CD14-positive monocyte (primary cell): ENCODE measurements around the gene AFG1L. TPM values are rescaled to one million over a fixed set of nuclear protein-coding genes. Genes with fewer than 3 reads are reported as not detected.

Experiments used
- DNase-seq, 3 donors: peaks; one replicate each; pipeline ENCODE4 v3.0.0-alpha.2; 2011 to 2022
- H2AFZ ChIP-seq: 2 replicates; pipeline ENCODE4 v1.6.0; 2012; ENCODE audit warnings: mild to moderate bottlenecking, low read depth, low read length, inconsistent platforms; ENCODE audit not compliant: insufficient read depth, poor library complexity, severe bottlenecking
- H3K27ac ChIP-seq, 2 donors: 1 replicate in 1 of 2; 2 replicates in 1 of 2; pipeline ENCODE4 v1.5.1; 2012 to 2013; ENCODE audit warnings: low read length in 2 of 2, control low read depth in 1 of 2, inconsistent platforms in 1 of 2, low read depth in 1 of 2, mild to moderate bottlenecking in 1 of 2
- H3K27me3 ChIP-seq, 2 donors: one replicate each; pipeline versions ENCODE4 v1.6.0 to v1.6.1; 2011 to 2013; ENCODE audit warnings: low read length in 2 of 2; ENCODE audit not compliant: control insufficient read depth in 2 of 2, insufficient read depth in 2 of 2
- H3K36me3 ChIP-seq, 2 donors: replicated peaks in 1 of 2; 1 replicate in 1 of 2; 2 replicates in 1 of 2; pipeline versions ENCODE4 v1.5.1 to v1.6.1; 2012 to 2013; ENCODE audit warnings: low read length in 2 of 2, control low read depth in 1 of 2, inconsistent platforms in 1 of 2, mild to moderate bottlenecking in 1 of 2; ENCODE audit not compliant: insufficient read depth in 2 of 2, control insufficient read depth in 1 of 2
- H3K4me1 ChIP-seq, 2 donors: 1 replicate in 1 of 2; 2 replicates in 1 of 2; pipeline versions ENCODE4 v1.5.1 to v1.6.1; 2012 to 2013; ENCODE audit warnings: low read length in 2 of 2, control low read depth in 1 of 2, inconsistent platforms in 1 of 2, mild to moderate bottlenecking in 1 of 2, moderate library complexity in 1 of 2; ENCODE audit not compliant: insufficient read depth in 2 of 2, control insufficient read depth in 1 of 2
- H3K4me2 ChIP-seq: replicated peaks from 2 replicates; pipeline ENCODE3; 2012; ENCODE audit warnings: low read length, moderate library complexity, mild to moderate bottlenecking; ENCODE audit not compliant: poor library complexity, severe bottlenecking; ENCODE audit errors: extremely low read depth
- H3K4me3 ChIP-seq, 3 experiments: fragments of 200-600 bp in 1 of 3; sonication (generic) in 1 of 3; replicated peaks in 1 of 3; 1 replicate in 2 of 3; 2 replicates in 1 of 3; pipeline ENCODE4 v1.5.1; 2011 to 2013; ENCODE audit warnings: low read length in 3 of 3, mild to moderate bottlenecking in 3 of 3, control low read depth in 2 of 3, low read depth in 2 of 3, inconsistent platforms in 1 of 3, moderate library complexity in 1 of 3
- H3K79me2 ChIP-seq: 2 replicates; pipeline ENCODE4 v1.6.0; 2012; ENCODE audit warnings: mild to moderate bottlenecking, control low read depth, inconsistent platforms, low read length, moderate library complexity; ENCODE audit not compliant: insufficient read depth
- H3K9ac ChIP-seq: 2 replicates; pipeline ENCODE4 v1.6.0; 2017; ENCODE audit warnings: low read length, mild to moderate bottlenecking; ENCODE audit not compliant: insufficient read depth, poor library complexity, severe bottlenecking
- H3K9me3 ChIP-seq, 2 donors: replicated peaks in 1 of 2; 1 replicate in 1 of 2; 2 replicates in 1 of 2; pipeline versions ENCODE4 v1.5.1 to v1.6.1; 2012 to 2013; ENCODE audit warnings: low read length in 2 of 2, control low read depth in 1 of 2; ENCODE audit not compliant: control insufficient read depth in 1 of 2, insufficient read depth in 1 of 2
- H4K20me1 ChIP-seq: 2 replicates; pipeline ENCODE4 v1.6.0; 2012; ENCODE audit warnings: mild to moderate bottlenecking, low read length, control low read depth, moderate library complexity; ENCODE audit not compliant: insufficient read depth
- H3K27ac Mint-ChIP-seq, 7 donors: one replicate each; pipeline ENCODE4 v1.8.0; 2020; ENCODE audit warnings: mild to moderate bottlenecking in 7 of 7, mixed read lengths in 7 of 7, moderate library complexity in 6 of 7, inconsistent platforms in 2 of 7
- H3K27me3 Mint-ChIP-seq, 3 donors: one replicate each; pipeline ENCODE4 v1.8.0; 2021 to 2022; ENCODE audit warnings: low read depth in 3 of 3, mild to moderate bottlenecking in 3 of 3, mixed read lengths in 3 of 3, moderate library complexity in 3 of 3, inconsistent platforms in 1 of 3
- H3K36me3 Mint-ChIP-seq, 2 donors: one replicate each; pipeline ENCODE4 v1.8.0; 2020; ENCODE audit warnings: mixed read lengths in 2 of 2, inconsistent platforms in 1 of 2, mild to moderate bottlenecking in 1 of 2
- H3K4me1 Mint-ChIP-seq: one replicate; pipeline ENCODE4 v1.8.0; 2020; ENCODE audit warnings: mild to moderate bottlenecking, mixed read lengths
- H3K4me3 Mint-ChIP-seq, 2 donors: one replicate each; pipeline ENCODE4 v1.8.0; 2020; ENCODE audit warnings: mild to moderate bottlenecking in 2 of 2, mixed read lengths in 2 of 2, moderate library complexity in 1 of 2
- H3K9me3 Mint-ChIP-seq, 7 donors: one replicate each; pipeline ENCODE4 v1.8.0; 2020 to 2022; ENCODE audit warnings: mixed read lengths in 7 of 7, mild to moderate bottlenecking in 6 of 7, moderate library complexity in 6 of 7, inconsistent platforms in 2 of 7
- WGBS: methylation state at CpG from one replicate; pipeline ENCODE4 v1.1.5; 2013; ENCODE audit warnings: missing lambda C conversion rate; ENCODE audit not compliant: insufficient coverage; 5-methylcytosine and 5-hydroxymethylcytosine counted together
- intact Hi-C, 2 donors: fragments of 100-400 bp; cut with micrococcal nuclease; formaldehyde crosslinking; loops; one replicate each; pipeline versions ENCODE4 v1.15.0 to v1.15.1; 2023
- polyA plus RNA-seq, 3 donors: library from polyadenylated mRNA; depleted of rRNA in 1 of 3; unstranded in 2 of 3; stranded (reverse) in 1 of 3; fragments of 300-500 nt in 2 of 3; fragments of >200 nt in 1 of 3; fragmentation: Illumina TruSeq in 2 of 3; gene quantifications; 1 replicate in 2 of 3; 2 replicates in 1 of 3; pipeline ENCODE4 v1.2.3, GENCODE V29; 2012 to 2021
- TF ChIP-seq, protein P1 (sequence below): fragments of 200-600 bp; IDR thresholded peaks from one replicate; pipeline ENCODE4 v1.8.0; 2022; ENCODE audit warnings: antibody characterized with exemption, mild to moderate bottlenecking

Gene AFG1L
- polyA plus RNA-seq, 3 donors, result 0.95 to 2.8 (median 2.7) TPM

GRCh38 chr6:108274546-108274945 lies 20.3 kb upstream of the AFG1L start:
- Histone ChIP-seq H3K27me3 (no peaks in the 10 kb centered on the region), H3K4me3 (no peak overlapping the region), H3K9ac (no peak overlapping the region), H3K36me3 (no peaks in the 10 kb centered on the region), H2AFZ (no peak overlapping the region), H3K9me3 (no peaks in the 10 kb centered on the region), H3K27ac (no peak overlapping the region), H3K4me1 (no peaks in the 10 kb centered on the region), H3K4me2 (no peak overlapping the region), H3K79me2 (no peaks in the 10 kb centered on the region), H4K20me1 (no peaks in the 10 kb centered on the region)
- Mint-ChIP-seq H3K9me3 (no peaks in the 10 kb centered on the region), H3K27me3 (peaks cover 0 to 3% (median 0%) of the 10 kb centered on the region in 3 donors), H3K4me1 (no peaks in the 10 kb centered on the region), H3K27ac (no peak overlapping the region), H3K36me3 (no peaks in the 10 kb centered on the region), H3K4me3 (no peak overlapping the region)
- intact Hi-C loops, result no loop called here
- TF ChIP-seq, protein P1, sequence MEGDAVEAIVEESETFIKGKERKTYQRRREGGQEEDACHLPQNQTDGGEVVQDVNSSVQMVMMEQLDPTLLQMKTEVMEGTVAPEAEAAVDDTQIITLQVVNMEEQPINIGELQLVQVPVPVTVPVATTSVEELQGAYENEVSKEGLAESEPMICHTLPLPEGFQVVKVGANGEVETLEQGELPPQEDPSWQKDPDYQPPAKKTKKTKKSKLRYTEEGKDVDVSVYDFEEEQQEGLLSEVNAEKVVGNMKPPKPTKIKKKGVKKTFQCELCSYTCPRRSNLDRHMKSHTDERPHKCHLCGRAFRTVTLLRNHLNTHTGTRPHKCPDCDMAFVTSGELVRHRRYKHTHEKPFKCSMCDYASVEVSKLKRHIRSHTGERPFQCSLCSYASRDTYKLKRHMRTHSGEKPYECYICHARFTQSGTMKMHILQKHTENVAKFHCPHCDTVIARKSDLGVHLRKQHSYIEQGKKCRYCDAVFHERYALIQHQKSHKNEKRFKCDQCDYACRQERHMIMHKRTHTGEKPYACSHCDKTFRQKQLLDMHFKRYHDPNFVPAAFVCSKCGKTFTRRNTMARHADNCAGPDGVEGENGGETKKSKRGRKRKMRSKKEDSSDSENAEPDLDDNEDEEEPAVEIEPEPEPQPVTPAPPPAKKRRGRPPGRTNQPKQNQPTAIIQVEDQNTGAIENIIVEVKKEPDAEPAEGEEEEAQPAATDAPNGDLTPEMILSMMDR, result no peak
- WGBS, result no CpG with 5 or more reads among the region's 2 CpGs
- no peak for DNase-seq

- peaks cover 2% of the 10 kb centered on the region for H3K4me1 Mint-ChIP-seq
- Histone ChIP-seq H3K4me3 (no peak overlapping the region), H4K20me1 (no peaks in the 10 kb centered on the region), H3K36me3 (no peaks in the 10 kb centered on the region), H3K9me3 (no peaks in the 10 kb centered on the region), H3K4me2 (no peak overlapping the region), H3K27me3 (no peaks in the 10 kb centered on the region), H3K9ac (no peak overlapping the region), H3K4me1 (no peaks in the 10 kb centered on the region), H2AFZ (no peak overlapping the region), H3K27ac (no peak overlapping the region), H3K79me2 (no peaks in the 10 kb centered on the region)
- no peaks in the 10 kb centered on the region for H3K9me3 Mint-ChIP-seq
- H3K27me3 Mint-ChIP-seq, result peaks cover 0 to 2% (median 0%) of the 10 kb centered on the region in 3 donors
- intact Hi-C loops, result no loop called here
- H3K27ac Mint-ChIP-seq, result no peak overlapping the region
- 100% methylated on average over 2 of the region's 2 CpGs for WGBS
- TF ChIP-seq, protein P1, result no peak
- no peak overlapping the region for H3K4me3 Mint-ChIP-seq
- no peak for DNase-seq
- H3K36me3 Mint-ChIP-seq, result no peaks in the 10 kb centered on the region
Measured at GRCh38 chr6:108275976-108276375, 18.9 kb upstream of the AFG1L start.
